HTERT RPE-1 (cell line): ENCODE data around the gene PPA2.

ENCODE experiments used
- in situ Hi-C: fragments of 300-500 bp; cut with MboI; formaldehyde crosslinking; loops from 4 replicates; pipeline ENCODE4 v1.14.3; 2020; ENCODE audit warnings: low sequenced_read_pairs

PPA2 gene

DNA sequence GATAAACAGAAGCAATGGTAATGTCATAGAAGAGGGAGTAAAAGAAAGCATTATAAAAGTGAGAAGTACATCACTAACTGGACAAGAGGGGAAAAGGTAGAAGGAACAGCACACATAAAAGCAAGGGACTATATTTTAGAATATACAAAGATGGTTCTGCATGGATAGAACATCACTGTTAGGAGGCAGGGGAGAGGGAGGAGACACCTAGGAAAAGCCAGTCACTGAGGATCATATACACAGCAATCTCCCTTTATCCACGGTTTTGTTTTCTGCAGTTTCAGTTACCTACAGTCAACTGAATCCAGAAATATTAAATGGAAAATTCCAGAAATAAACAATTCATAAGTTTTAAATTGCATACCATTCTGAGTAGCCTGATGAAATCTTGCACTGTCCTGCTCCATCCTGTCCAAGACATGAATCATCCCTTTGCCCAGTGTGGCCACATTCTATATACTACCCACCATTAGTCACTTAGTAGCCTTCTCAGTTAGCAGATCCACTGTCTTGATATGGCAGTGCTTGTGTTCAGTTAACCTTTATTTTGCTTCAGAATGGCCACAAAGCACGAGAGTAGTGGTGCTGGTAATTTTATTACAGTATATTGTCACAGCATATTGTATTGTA lies 74.2 kb downstream of the PPA2 start:
- in situ Hi-C loops: no loop called here

DNA sequence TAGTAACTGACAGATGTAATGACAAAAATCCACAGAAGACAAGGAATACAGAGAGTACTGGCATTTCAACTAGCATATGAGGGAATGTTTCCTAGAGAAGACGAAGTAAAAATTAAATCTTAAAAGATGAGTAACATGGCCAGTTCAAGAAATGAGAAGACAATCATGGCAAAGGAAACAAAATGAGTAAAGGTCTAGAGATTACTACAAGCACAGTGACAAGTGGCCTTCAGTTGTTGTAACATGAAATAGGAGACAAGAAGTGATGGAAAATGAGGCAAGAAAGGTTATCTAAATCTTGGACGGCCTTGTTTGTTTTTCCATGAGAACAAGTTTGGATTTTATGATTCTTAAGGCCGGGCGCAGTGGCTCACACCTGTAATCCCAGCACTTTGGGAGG lies 81.0 kb downstream of the PPA2 start:
- in situ Hi-C loops: no loop called here

DNA sequence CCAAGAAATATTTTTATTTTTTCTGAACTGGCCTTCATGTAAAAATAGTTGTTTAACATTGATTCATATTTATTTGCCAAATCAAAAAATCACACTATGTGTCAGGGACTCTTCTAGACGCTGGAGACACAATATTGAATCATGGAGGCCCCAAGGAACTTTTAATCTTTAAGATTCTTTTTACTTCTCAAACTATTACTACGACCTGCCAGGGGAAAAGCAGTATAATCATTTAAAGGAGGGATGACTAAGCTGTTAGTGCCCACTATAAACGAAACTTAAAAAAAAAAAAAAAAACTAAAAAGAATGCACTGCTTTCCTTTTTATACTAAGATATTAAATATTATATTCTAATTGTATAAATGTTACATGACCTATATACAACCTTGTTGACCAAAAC lies 84.7 kb downstream of the PPA2 start:
- in situ Hi-C loops: no loop called here

DNA sequence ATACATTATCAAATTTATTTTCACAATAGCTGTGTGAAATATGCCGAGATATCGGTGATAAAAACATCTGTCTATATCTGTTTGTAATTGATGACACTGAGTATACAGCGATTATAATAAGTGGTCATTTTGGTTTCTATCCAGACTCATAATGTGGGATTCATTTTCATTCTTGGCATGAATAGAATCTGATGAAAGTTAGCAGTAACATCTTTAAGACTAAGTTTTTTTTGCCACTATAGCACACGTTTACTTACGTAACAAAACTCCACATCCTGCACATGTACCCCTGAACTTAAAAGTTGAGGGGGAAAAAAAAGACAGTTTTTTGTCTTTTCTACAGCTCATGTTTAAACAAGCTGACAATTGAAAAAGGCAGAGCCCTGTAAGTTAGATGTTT lies 86.4 kb downstream of the PPA2 start:
- in situ Hi-C loops: no loop called here

- in situ Hi-C loops: no loop called here
Measured at GRCh38 chr4:105386012-105386411, 87.8 kb downstream of the PPA2 start.

GRCh38 chr4:105374071-105374470 lies 99.8 kb downstream of the PPA2 start:
- in situ Hi-C loops: no loop called here

DNA sequence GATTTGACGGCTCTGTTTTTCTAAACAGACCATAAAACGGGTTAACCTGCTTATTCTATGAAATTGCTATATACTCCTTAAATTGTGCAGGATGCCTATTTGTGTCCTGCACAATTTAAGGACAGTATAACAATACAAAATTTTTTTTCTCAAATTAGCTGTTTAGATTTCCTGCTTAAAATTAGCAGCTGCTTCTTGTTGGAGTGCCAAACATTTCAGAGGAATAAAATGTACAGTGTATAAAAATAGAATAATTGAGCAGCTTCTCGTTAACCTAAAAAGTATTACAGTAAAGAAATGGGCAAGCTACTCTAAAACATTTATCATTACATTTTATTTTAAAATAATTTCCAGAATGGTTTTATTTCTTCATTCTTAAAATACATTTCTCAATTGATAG lies 100.5 kb downstream of the PPA2 start:
- in situ Hi-C loops: no loop called here

GRCh38 chr4:105369988-105370387 lies 103.9 kb downstream of the PPA2 start:
- in situ Hi-C loops: no loop called here

- in situ Hi-C loops: no loop called here
Measured at GRCh38 chr4:105361053-105361452, 112.8 kb downstream of the PPA2 start.

- in situ Hi-C loops: no loop called here
Measured at GRCh38 chr4:105357258-105357980, 116.4 kb downstream of the PPA2 start.

GRCh38 chr4:105356194-105356593 lies 117.7 kb downstream of the PPA2 start:
- in situ Hi-C loops: no loop called here

- in situ Hi-C loops: no loop called here
Measured at GRCh38 chr4:105352826-105353225, 121.0 kb downstream of the PPA2 start.

- in situ Hi-C loops: no loop called here
Measured at GRCh38 chr4:105351861-105352260, 122.0 kb downstream of the PPA2 start.

GRCh38 chr4:105350859-105351490 lies 122.9 kb downstream of the PPA2 start:
- in situ Hi-C loops: no loop called here

DNA sequence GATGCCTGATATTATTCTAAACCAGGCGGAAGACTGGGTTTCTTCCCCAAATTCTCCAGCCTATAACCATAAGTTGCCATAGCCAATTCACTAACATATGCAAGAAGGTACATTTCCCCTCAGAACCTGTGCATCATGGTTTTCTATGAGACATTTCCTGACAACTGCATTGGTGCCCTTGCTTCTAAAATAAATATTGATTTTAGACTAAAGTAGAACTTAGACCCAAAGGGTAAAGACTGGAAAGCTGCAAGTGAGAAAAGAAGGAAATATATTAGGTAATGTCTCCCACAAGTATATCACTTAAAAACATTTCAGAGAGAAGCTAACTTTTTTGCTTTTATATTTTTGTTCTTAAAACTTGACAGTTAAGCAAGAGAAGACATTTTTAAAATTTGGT lies 125.1 kb downstream of the PPA2 start:
- in situ Hi-C loops: no loop called here

GRCh38 chr4:105346869-105347268 lies 127.0 kb downstream of the PPA2 start:
- in situ Hi-C loops: no loop called here

DNA sequence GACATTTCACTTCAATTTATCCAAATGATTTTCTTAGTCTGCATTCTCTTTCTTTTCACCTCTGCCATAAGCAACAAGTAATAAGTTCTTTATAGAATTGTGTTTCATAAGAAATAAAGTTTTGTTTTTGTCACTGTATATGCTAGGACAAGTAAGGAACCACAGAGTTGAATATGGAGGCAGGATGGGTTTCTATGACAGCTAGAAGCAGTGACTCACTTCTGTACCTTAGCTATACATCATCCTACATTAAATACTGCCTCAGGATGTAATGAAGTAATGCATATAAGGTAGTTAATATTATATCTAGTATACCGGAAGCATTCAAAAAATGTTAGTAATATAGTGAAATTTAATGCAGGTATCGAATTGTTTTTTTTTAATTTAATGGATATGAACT lies 128.0 kb downstream of the PPA2 start:
- in situ Hi-C loops: no loop called here

GRCh38 chr4:105345358-105345757 lies 128.5 kb downstream of the PPA2 start:
- in situ Hi-C loops: no loop called here

DNA sequence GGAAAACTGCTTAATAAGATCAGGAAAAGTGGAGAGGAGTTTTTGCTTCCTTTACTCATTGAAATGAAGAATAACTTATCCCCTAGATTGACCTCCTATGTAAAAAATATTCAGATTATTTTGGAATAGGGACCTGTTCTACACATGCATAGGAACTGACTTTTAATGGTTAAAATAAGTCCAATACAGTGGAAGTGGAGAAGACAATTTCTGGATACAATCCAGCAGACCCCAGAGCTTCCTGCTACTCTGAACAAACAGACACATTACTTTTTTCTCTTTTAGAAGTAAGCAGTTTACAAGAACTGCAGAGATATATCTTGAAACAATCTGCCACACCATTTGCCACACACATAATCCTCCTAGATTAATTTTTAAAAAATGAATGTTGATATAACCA lies 129.7 kb downstream of the PPA2 start:
- in situ Hi-C loops: no loop called here

DNA sequence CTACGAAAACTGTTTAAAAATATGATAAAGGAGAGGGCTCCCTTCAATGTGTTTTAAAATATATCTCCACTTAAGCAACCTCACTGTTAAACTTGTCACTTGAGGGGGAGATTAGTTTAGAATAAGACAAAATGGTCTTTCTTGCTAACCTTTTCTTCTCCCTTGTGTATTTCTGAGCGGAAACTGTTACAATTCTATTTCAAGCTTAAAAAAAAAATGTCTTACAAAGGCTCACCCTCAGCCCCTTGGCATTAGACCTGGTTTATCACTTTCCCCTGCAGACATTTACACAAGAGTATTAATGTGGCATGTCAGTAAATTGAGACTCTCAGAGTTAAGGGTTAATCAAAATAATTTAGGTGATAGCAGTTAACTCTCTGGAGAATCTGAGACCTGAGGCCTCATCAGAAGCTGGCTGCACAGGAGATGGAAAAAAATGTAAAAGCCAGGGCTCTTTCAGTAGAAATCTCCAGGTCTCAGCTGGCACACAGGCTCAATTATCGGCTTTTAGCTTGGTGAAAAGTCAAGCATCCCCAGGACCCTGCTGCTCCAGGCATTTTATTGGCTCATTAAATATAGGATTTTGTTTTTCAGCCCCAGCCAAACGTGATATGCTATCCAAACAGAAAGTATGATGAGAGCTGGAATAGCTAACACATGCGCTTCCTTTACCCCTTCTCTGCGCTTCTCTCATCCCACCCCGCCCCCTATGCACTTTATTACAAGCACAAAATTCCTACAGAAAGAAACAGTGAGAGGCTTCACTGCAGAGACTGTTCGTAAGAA lies 130.5 kb downstream of the PPA2 start:
- in situ Hi-C loops: no loop called here

GRCh38 chr4:105329081-105329480 lies 144.8 kb downstream of the PPA2 start:
- in situ Hi-C loops: no loop called here

GRCh38 chr4:105327956-105328355 lies 145.9 kb downstream of the PPA2 start:
- in situ Hi-C loops: no loop called here
